ENCODE results near the gene CTSD.

DNA sequence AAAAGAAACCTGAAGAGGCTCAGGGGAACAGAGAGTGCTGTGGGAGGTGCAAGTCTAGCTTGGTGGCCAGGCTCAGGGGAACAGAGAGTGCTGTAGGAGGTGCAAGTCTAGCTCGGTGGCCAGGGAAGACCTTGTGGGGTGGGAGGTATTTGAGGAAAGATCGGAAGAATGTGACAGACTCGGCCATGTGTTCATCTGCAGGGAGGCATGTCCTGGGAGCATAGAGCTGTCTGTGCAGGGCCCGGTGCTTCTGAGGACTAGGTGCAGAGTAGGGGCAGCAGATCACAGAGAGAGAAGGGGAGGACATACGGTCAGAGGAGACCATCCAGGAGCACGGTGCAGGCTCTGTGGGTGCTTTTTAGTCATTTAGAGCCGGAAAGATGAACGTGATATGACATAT, 24.2 kb downstream of the CTSD start:
- no peak for TF ChIP-seq MXI1 (IDR thresholded peaks at IDR 0.05; ENCODE audit: borderline replicate concordance, low read depth, low read length)
- TF ChIP-seq, protein P1, sequence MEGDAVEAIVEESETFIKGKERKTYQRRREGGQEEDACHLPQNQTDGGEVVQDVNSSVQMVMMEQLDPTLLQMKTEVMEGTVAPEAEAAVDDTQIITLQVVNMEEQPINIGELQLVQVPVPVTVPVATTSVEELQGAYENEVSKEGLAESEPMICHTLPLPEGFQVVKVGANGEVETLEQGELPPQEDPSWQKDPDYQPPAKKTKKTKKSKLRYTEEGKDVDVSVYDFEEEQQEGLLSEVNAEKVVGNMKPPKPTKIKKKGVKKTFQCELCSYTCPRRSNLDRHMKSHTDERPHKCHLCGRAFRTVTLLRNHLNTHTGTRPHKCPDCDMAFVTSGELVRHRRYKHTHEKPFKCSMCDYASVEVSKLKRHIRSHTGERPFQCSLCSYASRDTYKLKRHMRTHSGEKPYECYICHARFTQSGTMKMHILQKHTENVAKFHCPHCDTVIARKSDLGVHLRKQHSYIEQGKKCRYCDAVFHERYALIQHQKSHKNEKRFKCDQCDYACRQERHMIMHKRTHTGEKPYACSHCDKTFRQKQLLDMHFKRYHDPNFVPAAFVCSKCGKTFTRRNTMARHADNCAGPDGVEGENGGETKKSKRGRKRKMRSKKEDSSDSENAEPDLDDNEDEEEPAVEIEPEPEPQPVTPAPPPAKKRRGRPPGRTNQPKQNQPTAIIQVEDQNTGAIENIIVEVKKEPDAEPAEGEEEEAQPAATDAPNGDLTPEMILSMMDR (conservative IDR thresholded peaks at IDR 0.05; ENCODE audit: low read depth, low read length) = no peak
- TF ChIP-seq, protein P2, sequence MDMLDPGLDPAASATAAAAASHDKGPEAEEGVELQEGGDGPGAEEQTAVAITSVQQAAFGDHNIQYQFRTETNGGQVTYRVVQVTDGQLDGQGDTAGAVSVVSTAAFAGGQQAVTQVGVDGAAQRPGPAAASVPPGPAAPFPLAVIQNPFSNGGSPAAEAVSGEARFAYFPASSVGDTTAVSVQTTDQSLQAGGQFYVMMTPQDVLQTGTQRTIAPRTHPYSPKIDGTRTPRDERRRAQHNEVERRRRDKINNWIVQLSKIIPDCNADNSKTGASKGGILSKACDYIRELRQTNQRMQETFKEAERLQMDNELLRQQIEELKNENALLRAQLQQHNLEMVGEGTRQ (IDR thresholded peaks at IDR 0.05; ENCODE audit: low read depth, low read length) = no peak
- TF ChIP-seq POLR2A (IDR thresholded peaks at IDR 0.05; ENCODE audit: low read depth, low read length) = no peak
- no peak for TF ChIP-seq SMC3 (IDR thresholded peaks at IDR 0.05; ENCODE audit: low read depth, low read length)
- no peak for TF ChIP-seq NFE2L2 (IDR thresholded peaks at IDR 0.05; ENCODE audit: low read depth, low read length)
- no peak for TF ChIP-seq MAZ (IDR thresholded peaks at IDR 0.05; ENCODE audit: borderline replicate concordance, low read depth, low read length)
- TF ChIP-seq RCOR1 (IDR thresholded peaks at IDR 0.05; ENCODE audit: insufficient replicate concordance, low read length) = no peak
- TF ChIP-seq CEBPB (IDR thresholded peaks at IDR 0.05; ENCODE audit: low read depth, low read length) = no peak
- TF ChIP-seq BHLHE40 (IDR thresholded peaks at IDR 0.05; ENCODE audit: low read depth, low read length) = no peak
- TF ChIP-seq MAFK (IDR thresholded peaks at IDR 0.05; ENCODE audit: low read depth, low read length) = no peak
- TF ChIP-seq RAD21 (IDR thresholded peaks at IDR 0.05; ENCODE audit: low read length) = no peak

All from IMR-90 (cell line).